GM23248 (cell line): Measurements from ENCODE around the gene CDIP1. TPM values are rescaled to one million over a fixed set of nuclear protein-coding genes. Genes with fewer than 3 reads are reported as not detected.

Experiments
- DNase-seq: peaks from one replicate; pipeline ENCODE4 v3.0.0-alpha.2; 2015
- H2AFZ ChIP-seq: fragments of 200-600 bp; sonication (generic); 2 replicates; pipeline ENCODE4 v1.6.1; 2016; ENCODE audit warnings: antibody characterized with exemption
- H3F3A ChIP-seq: fragments of 200-600 bp; sonication (generic); 2 replicates; pipeline ENCODE4 v1.6.1; 2016; ENCODE audit warnings: mild to moderate bottlenecking, antibody characterized with exemption, mixed run types; ENCODE audit not compliant: insufficient read depth
- H3K27ac ChIP-seq: fragments of 200-600 bp; sonication (generic); 2 replicates; pipeline ENCODE4 v1.5.1; 2016; ENCODE audit warnings: mild to moderate bottlenecking
- H3K27me3 ChIP-seq: fragments of 200-600 bp; sonication (generic); replicated peaks from 2 replicates; pipeline ENCODE4 v1.6.1; 2016; ENCODE audit warnings: mild to moderate bottlenecking; ENCODE audit not compliant: insufficient read depth
- H3K36me3 ChIP-seq: fragments of 200-600 bp; sonication (generic); 2 replicates; pipeline ENCODE4 v1.6.1; 2016; ENCODE audit warnings: low read depth, mild to moderate bottlenecking
- H3K4me1 ChIP-seq: fragments of 200-600 bp; sonication (generic); 2 replicates; pipeline ENCODE4 v1.6.1; 2016; ENCODE audit warnings: mild to moderate bottlenecking; ENCODE audit not compliant: insufficient read depth
- H3K4me2 ChIP-seq: fragments of 200-600 bp; sonication (generic); one replicate; pipeline ENCODE4 v1.6.1; 2016; ENCODE audit warnings: mild to moderate bottlenecking; ENCODE audit not compliant: unreplicated experiment
- H3K4me3 ChIP-seq: fragments of 200-600 bp; sonication (generic); 2 replicates; pipeline ENCODE4 v1.5.1; 2016; ENCODE audit warnings: mild to moderate bottlenecking
- H3K79me2 ChIP-seq: fragments of 200-600 bp; sonication (generic); 2 replicates; pipeline ENCODE4 v1.6.1; 2016; ENCODE audit warnings: mild to moderate bottlenecking; ENCODE audit not compliant: insufficient read depth
- H3K9ac ChIP-seq: fragments of 200-600 bp; sonication (generic); 2 replicates; pipeline ENCODE4 v1.6.1; 2016; ENCODE audit warnings: mild to moderate bottlenecking
- H3K9me2 ChIP-seq: fragments of 200-600 bp; sonication (generic); 2 replicates; pipeline ENCODE4 v1.6.1; 2016; ENCODE audit warnings: mixed run types, mild to moderate bottlenecking, moderate library complexity; ENCODE audit not compliant: insufficient read depth
- H3K9me3 ChIP-seq: fragments of 200-600 bp; sonication (generic); one replicate; pipeline ENCODE4 v1.6.1; 2017; ENCODE audit warnings: low read depth
- H4K20me1 ChIP-seq: fragments of 200-600 bp; sonication (generic); 2 replicates; pipeline ENCODE4 v1.6.0; 2016; ENCODE audit not compliant: insufficient read depth
- EZH2 ChIP-seq: fragments of 200-600 bp; sonication (generic); IDR thresholded peaks from 2 replicates; pipeline ENCODE4 v1.6.1; 2018; ENCODE audit warnings: antibody characterized with exemption, mild to moderate bottlenecking; ENCODE audit not compliant: insufficient read depth, poor library complexity, severe bottlenecking
- EZH2phosphoT487 ChIP-seq: fragments of 200-600 bp; sonication (generic); IDR thresholded peaks from 2 replicates; pipeline ENCODE4 v1.6.1; 2018; ENCODE audit warnings: antibody characterized with exemption, moderate library complexity, mild to moderate bottlenecking, low read depth; ENCODE audit not compliant: insufficient read depth
- WGBS, 2 experiments: methylation state at CpG; one replicate each; pipeline ENCODE4 v1.1.6; 2015 to 2017; ENCODE audit warnings: low lambda C conversion rate in 2 of 2, low coverage in 1 of 2; ENCODE audit errors: missing lambda C conversion rate in 2 of 2; 5-methylcytosine and 5-hydroxymethylcytosine counted together
- in situ Hi-C: fragments of 300-500 bp; cut with MboI; formaldehyde crosslinking; loops from 2 replicates; pipeline ENCODE4 v1.15.0; 2020
- polyA plus RNA-seq: library from polyadenylated mRNA; unstranded; fragments of >200 nt; fragmentation: Nextera tagmentation; extraction: Ambion mirVana; gene quantifications from 2 replicates; pipeline ENCODE4 v1.2.1, GENCODE V29; 2016
- total RNA-seq: library from RNA; depleted of rRNA; stranded (reverse); fragments of >200 nt; shearing (Covaris generic); gene quantifications from 2 replicates; pipeline ENCODE4 v1.2.3, GENCODE V29; 2014

The CDIP1 gene
- total and polyA plus RNA-seq, 2 experiments from 2014 or later: 14.7 to 17.7 TPM

- Histone ChIP-seq H4K20me1 (no peaks in the 10 kb centered on the region), H3K9me2 (no peaks in the 10 kb centered on the region), H3F3A (no peaks in the 10 kb centered on the region), H3K27me3 (no peaks in the 10 kb centered on the region), H3K4me3 (no peak overlapping the region), H3K4me1 (no peaks in the 10 kb centered on the region), H2AFZ (no peak overlapping the region), H3K9me3 (no peaks in the 10 kb centered on the region), H3K79me2 (no peaks in the 10 kb centered on the region), H3K4me2 (no peak overlapping the region), H3K9ac (no peak overlapping the region), H3K36me3 (0 out of 2 replicates have a peak, but pooled peaks cover 4% of the 10 kb centered on the region), H3K27ac (no peak overlapping the region)
- TF ChIP-seq EZH2phosphoT487 (no peak), EZH2 (no peak)
- 84 to 93% methylated on average over 9 of the region's 9 CpGs for WGBS, 2 experiments
- DNase-seq: peak; percentile 52
- in situ Hi-C loops: no loop called here
Measured at GRCh38 chr16:4511441-4512082, 27.0 kb downstream of the CDIP1 start.

GRCh38 chr16:4510747-4511426, 27.7 kb downstream of the CDIP1 start:
- no peaks in the 10 kb centered on the region for H4K20me1 ChIP-seq
- H3K36me3 ChIP-seq: 0 out of 2 replicates have a peak, but pooled peaks cover 4% of the 10 kb centered on the region
- H3K9me3 ChIP-seq: no peaks in the 10 kb centered on the region
- peaks cover 3% of the 10 kb centered on the region; the same call in 1 of the 2 replicates for H3K79me2 ChIP-seq
- H3K27me3 ChIP-seq: no peaks in the 10 kb centered on the region
- no peaks in the 10 kb centered on the region for H3F3A ChIP-seq
- no peak overlapping the region for H3K4me2 ChIP-seq
- no peaks in the 10 kb centered on the region for H3K4me1 ChIP-seq
- TF ChIP-seq EZH2 (no peak), EZH2phosphoT487 (no peak)
- no peak overlapping the region for H3K4me3 ChIP-seq
- no peak for DNase-seq
- no peak overlapping the region for H2AFZ ChIP-seq
- 55% methylated on average over 12 to 14 of the region's 14 CpGs for WGBS, 2 experiments
- no peaks in the 10 kb centered on the region for H3K9me2 ChIP-seq
- no peak overlapping the region for H3K27ac ChIP-seq
- no peak overlapping the region for H3K9ac ChIP-seq
- in situ Hi-C loops: no loop called here

GRCh38 chr16:4510131-4510530, 28.4 kb downstream of the CDIP1 start:
- in situ Hi-C loops: no loop called here

GRCh38 chr16:4509420-4509819, 29.2 kb downstream of the CDIP1 start:
- Histone ChIP-seq H3K9me3 (no peaks in the 10 kb centered on the region), H3K4me3 (no peak overlapping the region), H4K20me1 (no peaks in the 10 kb centered on the region), H3K9me2 (no peaks in the 10 kb centered on the region), H3K4me2 (no peak overlapping the region), H3F3A (no peaks in the 10 kb centered on the region), H3K9ac (no peak overlapping the region), H2AFZ (no peak overlapping the region), H3K27ac (no peak overlapping the region), H3K36me3 (0 out of 2 replicates have a peak, but pooled peaks cover 4% of the 10 kb centered on the region), H3K79me2 (peaks cover 17% of the 10 kb centered on the region), H3K4me1 (no peaks in the 10 kb centered on the region), H3K27me3 (no peaks in the 10 kb centered on the region)
- in situ Hi-C loops: no loop called here
- 97 to 98% methylated on average over 8 of the region's 8 CpGs for WGBS, 2 experiments
- no peak for TF ChIP-seq EZH2
- no peak for DNase-seq

More at GRCh38 chr16:4510131-4510530, 28.4 kb downstream of the CDIP1 start:
- Histone ChIP-seq H3K27ac (no peak overlapping the region), H3K36me3 (0 out of 2 replicates have a peak, but pooled peaks cover 4% of the 10 kb centered on the region), H3K79me2 (peaks cover 10% of the 10 kb centered on the region; the same call in 1 of the 2 replicates), H3K4me2 (no peak overlapping the region), H3K4me3 (no peak overlapping the region), H3K9me2 (no peaks in the 10 kb centered on the region), H3K9ac (no peak overlapping the region), H3K4me1 (no peaks in the 10 kb centered on the region), H2AFZ (no peak overlapping the region), H3K27me3 (no peaks in the 10 kb centered on the region), H3K9me3 (no peaks in the 10 kb centered on the region), H4K20me1 (no peaks in the 10 kb centered on the region), H3F3A (no peaks in the 10 kb centered on the region)
- 76 to 77% methylated on average over 5 of the region's 5 CpGs for WGBS, 2 experiments
- TF ChIP-seq EZH2 (no peak), EZH2phosphoT487 (no peak)
- no peak for DNase-seq
